Stimulated activated CD4-positive, alpha-beta T cell treated with anti-CD3 and anti-CD28 coated beads, Interleukin-15, amount 100 ng/mL, for 24 hours (primary cell): Measurements from ENCODE around the gene CREB3.

Experiments used
- DNase-seq: peaks from one replicate; pipeline ENCODE4 v3.0.0-alpha.2; 2020

Gene CREB3

DNA sequence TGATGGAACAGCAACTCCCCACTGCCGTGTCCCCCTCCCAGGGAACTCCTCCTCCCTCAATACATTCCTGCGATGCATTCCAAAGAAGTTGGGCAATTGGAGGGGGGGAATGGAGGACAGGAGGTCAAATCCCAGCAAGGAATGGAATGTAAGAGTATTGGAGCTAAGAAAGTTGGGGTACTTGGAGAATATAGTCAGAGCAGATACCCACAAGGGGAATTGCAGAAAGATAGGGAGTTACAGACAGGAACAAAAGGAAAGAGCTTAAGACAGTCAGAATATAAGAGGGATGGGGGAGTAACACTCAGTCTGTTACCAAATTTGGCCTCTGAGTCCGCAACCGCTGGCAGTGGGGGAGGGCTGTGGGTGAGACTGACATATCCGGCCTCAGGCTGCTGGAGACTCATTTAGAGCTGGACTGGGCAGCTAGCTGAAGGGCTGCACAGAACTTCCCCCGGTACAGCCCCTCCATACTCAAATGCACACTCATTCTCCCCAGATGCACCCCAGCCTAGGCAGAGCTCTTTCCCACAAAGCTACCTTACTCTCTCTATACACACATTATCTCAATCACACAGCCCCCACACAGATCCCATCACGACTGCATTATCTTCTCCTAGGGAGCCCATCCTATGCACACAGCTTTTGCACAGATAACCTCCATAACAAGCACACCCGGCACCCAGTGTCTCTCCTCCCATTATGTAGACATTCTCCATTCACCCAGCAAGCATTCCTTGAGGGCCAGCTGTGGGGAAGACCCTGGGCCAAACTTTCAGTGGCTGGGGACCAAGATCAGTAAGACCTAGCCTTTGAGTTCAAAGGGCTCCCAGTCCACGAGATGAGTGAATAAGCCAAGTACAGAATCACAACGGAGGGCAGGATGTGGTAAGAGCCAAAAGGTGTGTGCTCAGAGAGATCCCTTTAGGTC, 4.2 kb upstream of the CREB3 start:
- peak; percentile 68 for DNase-seq

DNA sequence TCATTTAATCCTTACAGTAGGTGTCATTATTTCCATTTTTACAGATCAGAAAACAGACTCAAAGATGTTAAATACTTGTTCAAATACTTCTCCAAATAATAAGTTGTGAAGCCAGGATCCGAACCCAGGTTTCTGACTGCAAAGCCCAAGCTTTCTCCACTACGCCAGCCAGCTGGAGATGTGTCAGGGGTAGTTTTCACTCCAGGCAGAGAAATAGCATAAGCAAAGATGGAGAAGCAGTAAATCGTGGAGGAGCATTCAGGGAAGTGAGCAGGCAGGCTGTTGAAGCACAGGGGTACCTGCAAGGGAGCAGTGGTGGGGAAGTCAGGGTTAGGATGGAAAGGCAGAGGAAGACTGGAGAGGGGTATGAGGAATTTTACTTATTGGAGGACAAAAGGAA, 3.4 kb upstream of the CREB3 start:
- DNase-seq: no peak

GRCh38 chr9:35729700-35730485, 2.6 kb upstream of the CREB3 start:
- DNase-seq: peak; percentile 45

DNA sequence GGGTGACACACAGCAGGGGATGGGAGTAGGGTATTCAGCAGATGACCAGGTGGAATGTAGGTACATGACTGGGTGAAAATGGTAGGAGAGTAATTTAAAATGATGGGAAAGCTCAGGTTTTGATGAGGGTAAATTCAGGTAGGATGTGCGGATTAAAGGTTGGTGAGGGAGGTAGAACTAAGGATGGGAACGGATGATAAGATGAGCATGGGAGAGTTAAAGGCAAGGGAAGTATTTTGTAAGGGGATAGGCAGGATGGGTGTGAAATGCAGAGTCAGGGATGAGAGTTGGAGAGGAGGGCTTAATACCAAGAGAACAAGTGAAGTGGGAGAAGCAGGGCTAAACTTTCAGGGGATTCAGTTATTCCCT, 2.0 kb upstream of the CREB3 start:
- no peak for DNase-seq

GRCh38 chr9:35731415-35732184, 866 bp upstream of the CREB3 start:
- peak; percentile 47 for DNase-seq

DNA sequence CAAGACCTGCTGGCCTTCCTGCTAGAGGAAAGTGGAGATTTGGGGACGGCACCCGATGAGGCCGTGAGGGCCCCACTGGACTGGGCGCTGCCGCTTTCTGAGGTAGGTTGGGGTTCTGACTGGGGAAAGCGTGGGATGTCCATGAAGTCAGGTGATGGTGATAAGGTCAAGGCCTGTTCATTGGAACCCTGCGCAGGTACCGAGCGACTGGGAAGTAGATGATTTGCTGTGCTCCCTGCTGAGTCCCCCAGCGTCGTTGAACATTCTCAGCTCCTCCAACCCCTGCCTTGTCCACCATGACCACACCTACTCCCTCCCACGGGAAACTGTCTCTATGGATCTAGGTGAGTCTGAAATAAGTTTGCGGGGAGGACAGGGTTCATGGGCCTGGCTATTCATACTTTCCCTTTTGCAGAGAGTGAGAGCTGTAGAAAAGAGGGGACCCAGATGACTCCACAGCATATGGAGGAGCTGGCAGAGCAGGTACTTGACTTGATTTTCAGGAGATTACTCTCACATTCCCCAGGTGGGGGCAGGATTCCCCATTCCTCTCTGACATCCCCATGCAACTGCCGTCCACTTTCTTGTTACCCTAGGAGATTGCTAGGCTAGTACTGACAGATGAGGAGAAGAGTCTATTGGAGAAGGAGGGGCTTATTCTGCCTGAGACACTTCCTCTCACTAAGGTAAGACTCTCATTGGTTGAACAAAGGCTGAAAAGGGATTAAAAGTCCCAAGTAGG, 505 bp downstream of the CREB3 start:
- peak; percentile 47 for DNase-seq

DNA sequence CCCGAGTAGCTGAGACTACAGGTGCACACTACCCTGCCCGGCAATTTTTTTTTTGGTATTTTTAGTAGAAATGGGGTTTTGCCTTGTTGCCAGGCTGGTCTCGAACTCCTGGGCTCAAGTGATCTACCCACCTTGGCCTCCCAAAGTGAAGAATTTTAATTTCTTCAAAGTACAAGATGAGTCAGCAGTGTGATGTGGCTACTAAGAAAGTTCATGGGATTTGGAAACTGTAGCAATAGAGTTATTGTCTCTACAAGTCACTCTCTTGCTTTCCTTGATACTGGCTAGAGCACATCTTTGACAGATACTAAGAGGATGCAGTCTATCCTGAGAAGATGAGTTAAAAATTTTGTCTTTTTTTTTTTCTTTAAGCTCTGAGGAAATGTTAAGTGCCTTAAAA, 1.6 kb downstream of the CREB3 start:
- no peak for DNase-seq

DNA sequence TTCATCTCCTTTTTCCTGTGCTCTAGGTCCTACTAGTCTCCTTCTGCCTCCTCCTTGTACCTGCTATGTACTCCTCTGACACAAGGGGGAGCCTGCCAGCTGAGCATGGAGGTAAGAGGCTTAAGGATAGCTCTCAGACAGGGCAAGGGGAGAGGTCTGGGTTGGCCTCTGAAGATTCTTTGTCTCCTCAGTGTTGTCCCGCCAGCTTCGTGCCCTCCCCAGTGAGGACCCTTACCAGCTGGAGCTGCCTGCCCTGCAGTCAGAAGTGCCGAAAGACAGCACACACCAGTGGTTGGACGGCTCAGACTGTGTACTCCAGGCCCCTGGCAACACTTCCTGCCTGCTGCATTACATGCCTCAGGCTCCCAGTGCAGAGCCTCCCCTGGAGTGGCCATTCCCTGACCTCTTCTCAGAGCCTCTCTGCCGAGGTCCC, 3.8 kb downstream of the CREB3 start:
- DNase-seq: peak; percentile 74

DNA sequence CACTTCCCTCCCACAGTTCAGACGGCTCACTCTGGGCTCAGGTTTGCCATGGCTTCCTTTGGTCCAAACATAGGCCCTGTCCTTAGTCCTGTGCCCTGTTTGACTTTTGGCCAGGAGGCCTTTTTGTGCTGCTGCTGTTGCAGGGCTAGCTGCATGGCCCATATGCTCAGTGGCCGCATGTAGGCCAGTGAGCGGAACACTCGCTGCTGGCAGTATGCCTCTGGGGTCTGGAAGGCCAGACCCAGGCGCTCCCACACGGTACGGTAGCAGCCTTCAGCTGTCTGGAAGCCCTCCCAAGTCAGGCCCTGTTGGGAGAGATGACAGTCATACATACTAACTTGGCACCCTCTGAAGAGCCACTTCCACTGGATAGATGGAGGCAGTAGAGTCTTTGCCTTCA, 4.7 kb downstream of the CREB3 start:
- DNase-seq: no peak

- no peak for DNase-seq
Observed at GRCh38 chr9:35738186-35738585, 5.7 kb downstream of the CREB3 start.

DNA sequence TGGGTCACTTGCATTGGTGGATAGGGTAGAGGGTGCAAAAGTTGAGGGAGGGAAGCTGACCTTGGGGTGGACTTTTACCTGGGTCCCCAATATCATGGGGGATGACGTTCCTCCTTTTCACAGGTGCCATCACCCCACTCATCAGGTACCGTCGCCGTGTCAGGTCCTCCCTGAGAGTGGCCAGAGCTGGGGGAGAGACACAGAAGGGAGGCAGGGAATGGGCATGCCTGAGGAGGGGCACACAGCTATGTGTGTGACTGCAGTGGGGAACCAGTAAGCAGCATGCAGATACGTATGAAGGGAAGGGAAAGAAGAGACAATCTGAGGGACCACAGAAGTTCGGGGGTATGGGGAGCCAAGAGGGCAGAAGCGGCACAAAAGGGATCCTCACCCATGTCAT, 6.5 kb downstream of the CREB3 start:
- DNase-seq: no peak

GRCh38 chr9:35740243-35740642, 7.8 kb downstream of the CREB3 start:
- DNase-seq: no peak

DNA sequence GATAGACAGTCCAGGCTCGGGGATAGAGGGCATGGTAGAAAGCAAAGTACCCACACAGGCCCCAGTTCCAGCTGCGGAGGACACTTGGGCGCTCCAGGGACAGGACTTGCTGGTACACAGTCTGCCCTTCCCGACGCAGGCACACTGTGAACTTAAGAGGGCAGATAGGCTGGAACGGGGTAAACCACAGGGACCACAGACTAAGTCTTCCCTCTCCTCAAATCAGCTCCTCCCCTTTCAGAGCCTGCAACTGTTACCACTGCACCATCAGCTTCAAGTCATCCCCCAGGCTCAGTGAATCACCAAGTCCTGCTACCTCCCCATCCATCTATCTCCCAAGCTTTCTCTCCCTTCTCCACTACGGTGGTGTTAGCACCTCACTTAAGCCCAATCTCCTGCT, 9.3 kb downstream of the CREB3 start:
- DNase-seq: no peak

DNA sequence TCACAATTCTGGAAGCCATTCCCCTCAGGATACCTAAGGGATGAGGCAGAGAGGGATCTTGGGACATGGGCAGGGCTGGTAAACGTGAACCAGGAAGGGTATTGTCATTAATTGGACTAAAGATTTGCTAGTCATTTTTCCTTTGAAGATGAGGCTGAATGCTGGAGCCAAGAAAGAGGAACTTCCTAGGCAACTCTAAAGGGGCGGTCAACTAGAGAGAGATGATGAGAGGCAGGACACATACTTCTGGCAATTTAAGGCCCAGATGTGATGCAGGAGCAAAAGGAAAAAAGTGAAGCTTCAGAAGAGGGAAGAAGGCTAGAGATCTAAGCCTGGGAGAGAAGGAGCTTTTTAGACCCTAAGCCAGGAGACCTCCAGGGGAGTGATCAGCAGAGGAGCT, 11.0 kb downstream of the CREB3 start:
- no peak for DNase-seq

- no peak for DNase-seq
Observed at GRCh38 chr9:35743880-35744518, 11.5 kb downstream of the CREB3 start.

GRCh38 chr9:35745569-35745968, 13.1 kb downstream of the CREB3 start:
- DNase-seq: no peak

GRCh38 chr9:35746583-35746982, 14.1 kb downstream of the CREB3 start:
- no peak for DNase-seq

GRCh38 chr9:35748242-35748857, 15.9 kb downstream of the CREB3 start:
- no peak for DNase-seq

DNA sequence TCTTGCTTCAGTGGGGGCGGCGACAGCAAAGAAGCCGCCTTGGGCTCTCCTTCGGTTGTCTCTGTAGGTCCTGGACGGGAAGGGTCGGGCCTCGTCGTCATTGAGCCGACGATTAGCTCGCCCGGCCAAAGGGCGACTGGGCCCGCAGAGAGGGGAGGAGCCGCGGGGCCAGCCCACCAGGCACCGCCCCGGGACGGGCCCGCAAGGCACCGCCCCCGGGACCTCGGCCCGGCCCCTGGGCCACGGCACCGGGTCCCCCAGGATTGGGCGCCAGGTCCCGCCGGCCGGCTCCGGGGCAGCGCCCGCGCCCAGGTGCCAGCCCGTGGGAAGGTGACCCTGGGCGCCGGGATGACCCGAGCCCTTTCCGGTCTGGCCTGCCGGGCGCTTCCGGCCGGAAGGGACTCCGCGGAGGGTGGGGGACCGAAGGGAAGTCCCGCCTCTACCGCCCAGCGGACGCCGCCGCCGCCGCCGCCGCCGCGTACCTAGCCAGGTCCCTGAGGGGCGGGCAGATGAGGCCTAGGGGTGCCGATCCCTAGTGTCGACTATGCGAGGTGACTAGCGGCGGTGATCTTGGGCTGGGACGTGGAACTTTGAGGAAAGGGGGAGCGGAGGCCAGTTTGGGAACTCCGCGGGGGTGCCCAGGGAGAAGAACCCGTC, 16.5 kb downstream of the CREB3 start, which contains the start of the genes GBA2 and RGP1:
TSS of gene GBA2 (minus strand) at position 371 of the 657 bp plus-strand sequence. CDS start 524 bp downstream, outside the sequence.
TSS of gene RGP1 (plus strand) at position 430 of the 657 bp plus-strand sequence. CDS start 469 bp downstream, outside the sequence.
- DNase-seq: peak; percentile 83

DNA sequence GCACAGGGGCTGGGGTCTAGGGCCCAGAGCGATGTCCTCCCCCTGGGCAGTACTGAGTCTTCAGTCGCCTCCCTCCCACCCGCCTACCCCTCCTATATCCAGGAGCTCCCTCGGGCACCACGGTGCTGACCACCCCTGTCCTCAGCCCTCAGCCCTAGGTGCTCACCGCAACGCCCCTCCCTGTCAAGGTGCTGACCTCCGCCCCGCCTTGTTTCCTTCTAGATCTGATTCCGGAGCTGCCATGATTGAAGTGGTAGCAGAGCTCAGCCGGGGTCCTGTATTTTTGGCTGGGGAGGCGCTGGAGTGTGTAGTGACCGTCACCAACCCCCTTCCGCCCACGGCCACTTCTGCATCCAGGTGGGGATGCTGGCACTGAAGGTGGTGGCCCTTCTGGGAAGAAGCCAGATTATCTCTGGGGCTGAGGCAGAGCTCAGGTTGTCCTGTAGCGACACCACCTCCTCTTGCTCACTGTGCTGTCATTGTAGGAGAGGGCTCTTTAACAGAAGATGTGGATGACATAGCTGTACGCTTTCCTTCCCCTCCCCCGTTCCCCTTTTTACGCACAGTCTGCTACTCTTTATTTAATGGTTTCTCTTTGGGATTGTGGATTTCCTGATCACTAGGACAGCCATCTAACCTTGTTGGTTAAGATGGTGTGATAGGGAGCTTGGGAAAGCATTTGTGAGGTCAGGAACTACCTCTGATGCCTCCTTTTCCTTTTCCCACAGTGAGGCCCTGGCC, 17.2 kb downstream of the CREB3 start:
- peak; percentile 60 for DNase-seq
